ENCODE data around the gene LDLRAD2. TPM values are rescaled to one million over a fixed set of nuclear protein-coding genes. Genes with fewer than 3 reads are reported as not detected.

LDLRAD2 gene
- polyA plus RNA-seq, 1 of the 3 experiments (the other 2 are of a cell fraction): 0.02 TPM

- TF ChIP-seq GATA2 (CRISPR knock-in tag; IDR thresholded peaks at IDR 0.05) (no peak), JUND (IDR thresholded peaks at IDR 0.05) (no peak)
These were observed 22.6 kb downstream of the LDLRAD2 start (continued) for GRCh38 chr1:21834666-21835065.

- H3K9me3 ChIP-seq: no peaks in the 10 kb centered on the region
- DNase-seq: no peak
- no peak overlapping the region for H3K9ac ChIP-seq
- H4K20me1 ChIP-seq (ENCODE audit: insufficient read depth): no peaks in the 10 kb centered on the region
- no peak overlapping the region for H3K4me3 ChIP-seq (ENCODE audit: low read depth in 2 of 2, low read length in 1 of 2)
- ChIA-PET POLR2A (no interaction called here), CTCF (no interaction called here)
- H2AFZ ChIP-seq (ENCODE audit: low read depth): no peak overlapping the region
- H3K27ac ChIP-seq (ENCODE audit: low read depth in 2 of 2, low read length in 1 of 2): no peak overlapping the region
- no peaks in the 10 kb centered on the region for H3K4me1 ChIP-seq (ENCODE audit: control insufficient read depth in 1 of 2, insufficient read depth in 2 of 2, low read depth in 1 of 2, low read length in 1 of 2)
- no peaks in the 10 kb centered on the region for H3K27me3 ChIP-seq (ENCODE audit: insufficient read depth)
- H3K36me3 ChIP-seq (replicated peaks in 1 of 2; ENCODE audit: control insufficient read depth in 1 of 2, insufficient read depth in 2 of 2, low read length in 1 of 2): peaks cover 26 to 38% of the 10 kb centered on the region in 2 experiments
- H3K79me2 ChIP-seq (ENCODE audit: insufficient read depth): no peaks in the 10 kb centered on the region
- H3K4me2 ChIP-seq: no peak overlapping the region
- 89% methylated on average over 4 of the region's 4 CpGs for WGBS (ENCODE audit: low lambda C conversion rate)
- TF ChIP-seq ELF1 (IDR thresholded peaks at IDR 0.05): no peak
- TF ChIP-seq MEF2A (IDR thresholded peaks at IDR 0.05; ENCODE audit: borderline replicate concordance, low read depth): no peak
- TF ChIP-seq, protein P1, sequence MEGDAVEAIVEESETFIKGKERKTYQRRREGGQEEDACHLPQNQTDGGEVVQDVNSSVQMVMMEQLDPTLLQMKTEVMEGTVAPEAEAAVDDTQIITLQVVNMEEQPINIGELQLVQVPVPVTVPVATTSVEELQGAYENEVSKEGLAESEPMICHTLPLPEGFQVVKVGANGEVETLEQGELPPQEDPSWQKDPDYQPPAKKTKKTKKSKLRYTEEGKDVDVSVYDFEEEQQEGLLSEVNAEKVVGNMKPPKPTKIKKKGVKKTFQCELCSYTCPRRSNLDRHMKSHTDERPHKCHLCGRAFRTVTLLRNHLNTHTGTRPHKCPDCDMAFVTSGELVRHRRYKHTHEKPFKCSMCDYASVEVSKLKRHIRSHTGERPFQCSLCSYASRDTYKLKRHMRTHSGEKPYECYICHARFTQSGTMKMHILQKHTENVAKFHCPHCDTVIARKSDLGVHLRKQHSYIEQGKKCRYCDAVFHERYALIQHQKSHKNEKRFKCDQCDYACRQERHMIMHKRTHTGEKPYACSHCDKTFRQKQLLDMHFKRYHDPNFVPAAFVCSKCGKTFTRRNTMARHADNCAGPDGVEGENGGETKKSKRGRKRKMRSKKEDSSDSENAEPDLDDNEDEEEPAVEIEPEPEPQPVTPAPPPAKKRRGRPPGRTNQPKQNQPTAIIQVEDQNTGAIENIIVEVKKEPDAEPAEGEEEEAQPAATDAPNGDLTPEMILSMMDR (IDR thresholded peaks at IDR 0.05): no peak
- TF ChIP-seq YY1 (IDR thresholded peaks at IDR 0.05; ENCODE audit: low read depth): no peak
- TF ChIP-seq, protein P2, sequence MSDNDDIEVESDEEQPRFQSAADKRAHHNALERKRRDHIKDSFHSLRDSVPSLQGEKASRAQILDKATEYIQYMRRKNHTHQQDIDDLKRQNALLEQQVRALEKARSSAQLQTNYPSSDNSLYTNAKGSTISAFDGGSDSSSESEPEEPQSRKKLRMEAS (IDR thresholded peaks at IDR 0.05; ENCODE audit: low read depth): no peak
- TF ChIP-seq RCOR1 (IDR thresholded peaks at IDR 0.05; ENCODE audit: low read length): no peak
- TF ChIP-seq POLR2AphosphoS5 (IDR thresholded peaks at IDR 0.05; ENCODE audit: low read depth, low read length): no peak
- TF ChIP-seq RAD21 (IDR thresholded peaks at IDR 0.05; ENCODE audit: low read length): no peak
- TF ChIP-seq, protein P3, sequence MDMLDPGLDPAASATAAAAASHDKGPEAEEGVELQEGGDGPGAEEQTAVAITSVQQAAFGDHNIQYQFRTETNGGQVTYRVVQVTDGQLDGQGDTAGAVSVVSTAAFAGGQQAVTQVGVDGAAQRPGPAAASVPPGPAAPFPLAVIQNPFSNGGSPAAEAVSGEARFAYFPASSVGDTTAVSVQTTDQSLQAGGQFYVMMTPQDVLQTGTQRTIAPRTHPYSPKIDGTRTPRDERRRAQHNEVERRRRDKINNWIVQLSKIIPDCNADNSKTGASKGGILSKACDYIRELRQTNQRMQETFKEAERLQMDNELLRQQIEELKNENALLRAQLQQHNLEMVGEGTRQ (IDR thresholded peaks at IDR 0.05; ENCODE audit: borderline replicate concordance, low read depth, low read length): no peak
- no peak for TF ChIP-seq SMC3 (IDR thresholded peaks at IDR 0.05; ENCODE audit: low read depth, low read length)
- no peak for TF ChIP-seq MXI1 (IDR thresholded peaks at IDR 0.05; ENCODE audit: low read depth, low read length)
- no peaks in the 10 kb centered on the region for H3K9me2 ChIP-seq
- no peaks in the 10 kb centered on the region for H3F3A ChIP-seq (replicated peaks; ENCODE audit: insufficient read depth)
These were observed 23.9 kb downstream of the LDLRAD2 start for GRCh38 chr1:21836010-21836409.

DNA sequence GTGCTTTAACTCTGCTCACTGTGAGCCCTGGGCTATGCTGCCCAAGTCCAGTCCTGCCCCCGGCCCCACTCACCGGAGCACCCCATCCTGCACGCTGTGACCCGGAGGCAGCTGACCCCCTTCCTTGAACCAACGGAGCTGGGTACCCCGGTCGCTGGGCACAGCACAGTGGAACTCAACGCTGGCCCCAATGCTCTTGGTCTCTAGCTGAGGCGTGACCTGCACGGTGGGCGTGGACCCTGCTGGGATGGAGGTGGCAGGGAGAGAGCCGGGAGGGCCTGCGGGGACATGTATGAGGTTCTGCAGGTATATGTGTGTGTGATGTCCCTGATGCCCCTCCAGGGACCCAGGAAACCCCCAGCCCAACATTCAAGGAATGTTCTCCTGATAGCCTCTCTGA, 24.7 kb downstream of the LDLRAD2 start:
- Histone ChIP-seq H3K27me3 (ENCODE audit: insufficient read depth) (no peaks in the 10 kb centered on the region), H3F3A (replicated peaks; ENCODE audit: insufficient read depth) (no peaks in the 10 kb centered on the region), H3K4me3 (ENCODE audit: low read depth in 2 of 2, low read length in 1 of 2) (no peak overlapping the region), H3K4me1 (ENCODE audit: control insufficient read depth in 1 of 2, insufficient read depth in 2 of 2, low read depth in 1 of 2, low read length in 1 of 2) (no peaks in the 10 kb centered on the region), H3K27ac (ENCODE audit: low read depth in 2 of 2, low read length in 1 of 2) (no peak overlapping the region), H4K20me1 (ENCODE audit: insufficient read depth) (no peaks in the 10 kb centered on the region), H3K9me3 (no peaks in the 10 kb centered on the region), H3K36me3 (replicated peaks in 1 of 2; ENCODE audit: control insufficient read depth in 1 of 2, insufficient read depth in 2 of 2, low read length in 1 of 2) (peaks cover 26 to 38% of the 10 kb centered on the region in 2 experiments), H3K4me2 (no peak overlapping the region), H3K9ac (no peak overlapping the region), H3K79me2 (ENCODE audit: insufficient read depth) (no peaks in the 10 kb centered on the region), H2AFZ (ENCODE audit: low read depth) (no peak overlapping the region), H3K9me2 (no peaks in the 10 kb centered on the region)
- ChIA-PET POLR2A (no interaction called here), CTCF (no interaction called here)
- 95% methylated on average over 3 of the region's 13 CpGs for WGBS (ENCODE audit: low lambda C conversion rate)
- TF ChIP-seq ELF1 (IDR thresholded peaks at IDR 0.05): no peak
- TF ChIP-seq YY1 (IDR thresholded peaks at IDR 0.05; ENCODE audit: low read depth): no peak
- TF ChIP-seq TEAD4 (IDR thresholded peaks at IDR 0.05; ENCODE audit: borderline replicate concordance, insufficient read depth): no peak
- TF ChIP-seq USF1 (IDR thresholded peaks at IDR 0.05; ENCODE audit: borderline replicate concordance, low read depth): no peak
- no peak for TF ChIP-seq RXRA (IDR thresholded peaks at IDR 0.05; ENCODE audit: borderline replicate concordance, low read depth)
- no peak for TF ChIP-seq EP300 (IDR thresholded peaks at IDR 0.05; ENCODE audit: borderline replicate concordance in 1 of 2, low read depth in 1 of 2, low read length in 1 of 2)
- TF ChIP-seq FOSL2 (IDR thresholded peaks at IDR 0.05; ENCODE audit: borderline replicate concordance, low read depth): no peak
- TF ChIP-seq RAD21 (IDR thresholded peaks at IDR 0.05; ENCODE audit: low read length): no peak
- DNase-seq: no peak

All from SK-N-SH (cell line).